Measurements from ENCODE around the gene CHRD. TPM values are rescaled to one million over a fixed set of nuclear protein-coding genes. Genes with fewer than 3 reads are reported as not detected.

The CHRD gene
- total and polyA plus RNA-seq, 4 donors, result 0.38 to 46.5 (median 12.0) TPM

- peak in 1 of 2 donors; percentile 65 for DNase-seq
- H3K27ac ChIP-seq (ENCODE audit: low read depth in 1 of 2, low read length in 2 of 2), result no peak overlapping the region
These were observed 2.6 kb downstream of the CHRD start for GRCh38 chr3:184382326-184383032.

DNA sequence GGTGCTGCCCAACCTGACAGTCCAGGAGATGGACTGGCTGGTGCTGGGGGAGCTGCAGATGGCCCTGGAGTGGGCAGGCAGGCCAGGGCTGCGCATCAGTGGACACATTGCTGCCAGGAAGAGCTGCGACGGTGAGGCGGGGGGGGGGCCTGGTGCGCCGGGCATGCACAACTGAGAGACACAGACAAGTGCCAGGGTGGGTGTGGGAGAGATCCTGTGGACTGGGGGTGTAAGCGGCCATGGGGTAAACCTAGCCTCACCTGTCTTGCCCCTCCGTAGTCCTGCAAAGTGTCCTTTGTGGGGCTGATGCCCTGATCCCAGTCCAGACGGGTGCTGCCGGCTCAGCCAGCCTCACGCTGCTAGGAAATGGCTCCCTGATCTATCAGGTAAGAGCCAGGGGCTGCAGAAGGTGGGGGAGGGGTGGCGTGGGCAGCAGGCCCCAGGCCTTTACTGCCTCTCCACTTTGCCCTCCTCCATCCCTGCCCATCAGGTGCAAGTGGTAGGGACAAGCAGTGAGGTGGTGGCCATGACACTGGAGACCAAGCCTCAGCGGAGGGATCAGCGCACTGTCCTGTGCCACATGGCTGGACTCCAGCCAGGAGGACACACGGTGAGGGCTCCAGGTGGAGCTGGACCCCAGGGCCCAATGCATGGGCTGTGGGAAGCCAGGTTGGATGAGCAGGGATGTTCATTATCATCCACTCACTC lies 3.3 kb downstream of the CHRD start:
- no peaks in the 10 kb centered on the region for H3K4me1 ChIP-seq (ENCODE audit: control insufficient read depth in 1 of 2, insufficient read depth in 2 of 2, low read length in 2 of 2)
- H3K36me3 ChIP-seq (ENCODE audit: control insufficient read depth in 1 of 2, insufficient read depth in 2 of 2, low read length in 1 of 2), result no peaks in the 10 kb centered on the region
- no peak overlapping the region for H3K27ac ChIP-seq (ENCODE audit: low read depth in 1 of 2, low read length in 2 of 2)
- 96 to 97% methylated on average over 15 of the region's 15 CpGs for WGBS, 2 donors
- no peaks in the 10 kb centered on the region for H3K9me3 ChIP-seq (ENCODE audit: control insufficient read depth, low read length)
- H3K27me3 ChIP-seq (ENCODE audit: control insufficient read depth in 1 of 2, insufficient read depth in 2 of 2, low read length in 1 of 2), result no peaks in the 10 kb centered on the region
- intact Hi-C loops (cut with DNase I), result no loop called here
- peak in 1 of 2 donors; percentile 69 for DNase-seq
- no peak for ATAC-seq (ENCODE audit: low FRiP score)
- H3K4me3 ChIP-seq (ENCODE audit: low read length in 2 of 2), result no peak overlapping the region

More at GRCh38 chr3:184382326-184383032, 2.6 kb downstream of the CHRD start:
- WGBS, 2 donors, result 92 to 96% methylated on average over 16 of the region's 16 CpGs
- Histone ChIP-seq H3K4me3 (ENCODE audit: low read length in 2 of 2) (no peak overlapping the region), H3K27me3 (ENCODE audit: control insufficient read depth in 1 of 2, insufficient read depth in 2 of 2, low read length in 1 of 2) (no peaks in the 10 kb centered on the region), H3K9me3 (ENCODE audit: control insufficient read depth, low read length) (no peaks in the 10 kb centered on the region), H3K36me3 (ENCODE audit: control insufficient read depth in 1 of 2, insufficient read depth in 2 of 2, low read length in 1 of 2) (no peaks in the 10 kb centered on the region), H3K4me1 (ENCODE audit: control insufficient read depth in 1 of 2, insufficient read depth in 2 of 2, low read length in 2 of 2) (no peaks in the 10 kb centered on the region)
- intact Hi-C loops (cut with DNase I), result no loop called here
- ATAC-seq (ENCODE audit: low FRiP score), result no peak

- WGBS, 2 donors, result 88% methylated on average over 9 of the region's 9 CpGs
- H3K4me3 ChIP-seq (ENCODE audit: low read length in 2 of 2), result no peak overlapping the region
- H3K27me3 ChIP-seq (ENCODE audit: control insufficient read depth in 1 of 2, insufficient read depth in 2 of 2, low read length in 1 of 2), result no peaks in the 10 kb centered on the region
- H3K36me3 ChIP-seq (ENCODE audit: control insufficient read depth in 1 of 2, insufficient read depth in 2 of 2, low read length in 1 of 2), result no peaks in the 10 kb centered on the region
- H3K4me1 ChIP-seq (ENCODE audit: control insufficient read depth in 1 of 2, insufficient read depth in 2 of 2, low read length in 2 of 2), result no peaks in the 10 kb centered on the region
- intact Hi-C loops (cut with DNase I), result no loop called here
- no peaks in the 10 kb centered on the region for H3K9me3 ChIP-seq (ENCODE audit: control insufficient read depth, low read length)
- no peak overlapping the region for H3K27ac ChIP-seq (ENCODE audit: low read depth in 1 of 2, low read length in 2 of 2)
- DNase-seq (peak in 1 of 2 donors; percentile 56), ATAC-seq (ENCODE audit: low FRiP score) (no peak)
These were observed 4.5 kb downstream of the CHRD start for GRCh38 chr3:184384342-184384741.

- Histone ChIP-seq H3K27me3 (ENCODE audit: control insufficient read depth in 1 of 2, insufficient read depth in 2 of 2, low read length in 1 of 2) (no peaks in the 10 kb centered on the region), H3K36me3 (ENCODE audit: control insufficient read depth in 1 of 2, insufficient read depth in 2 of 2, low read length in 1 of 2) (no peaks in the 10 kb centered on the region), H3K4me1 (ENCODE audit: control insufficient read depth in 1 of 2, insufficient read depth in 2 of 2, low read length in 2 of 2) (no peaks in the 10 kb centered on the region), H3K9me3 (ENCODE audit: control insufficient read depth, low read length) (no peaks in the 10 kb centered on the region), H3K4me3 (ENCODE audit: low read length in 2 of 2) (no peak overlapping the region), H3K27ac (ENCODE audit: low read depth in 1 of 2, low read length in 2 of 2) (no peak overlapping the region)
- no peak for ATAC-seq (ENCODE audit: low FRiP score)
- 94 to 95% methylated on average over 6 to 8 of the region's 8 CpGs for WGBS, 2 donors
- DNase-seq, result peak in 1 of 2 donors; percentile 70
- intact Hi-C loops (cut with DNase I), result no loop called here
These were observed 5.1 kb downstream of the CHRD start for GRCh38 chr3:184384856-184385422.

GRCh38 chr3:184386047-184386806 lies 6.4 kb downstream of the CHRD start:
- DNase-seq, result peak in 1 of 2 donors; percentile 71
- intact Hi-C loops (cut with DNase I), result no loop called here
- H3K4me1 ChIP-seq (ENCODE audit: control insufficient read depth in 1 of 2, insufficient read depth in 2 of 2, low read length in 2 of 2), result no peaks in the 10 kb centered on the region
- no peaks in the 10 kb centered on the region for H3K9me3 ChIP-seq (ENCODE audit: control insufficient read depth, low read length)
- no peaks in the 10 kb centered on the region for H3K27me3 ChIP-seq (ENCODE audit: control insufficient read depth in 1 of 2, insufficient read depth in 2 of 2, low read length in 1 of 2)
- no peaks in the 10 kb centered on the region for H3K36me3 ChIP-seq (ENCODE audit: control insufficient read depth in 1 of 2, insufficient read depth in 2 of 2, low read length in 1 of 2)
- WGBS, 2 donors, result 71 to 79% methylated on average over 37 of the region's 37 CpGs
- no peak overlapping the region for H3K27ac ChIP-seq (ENCODE audit: low read depth in 1 of 2, low read length in 2 of 2)
- H3K4me3 ChIP-seq (ENCODE audit: low read length in 2 of 2), result no peak overlapping the region
- ATAC-seq (ENCODE audit: low FRiP score), result no peak

GRCh38 chr3:184387174-184387714 lies 7.4 kb downstream of the CHRD start:
- no peak for ATAC-seq (ENCODE audit: low FRiP score)
- DNase-seq, result peak in 1 of 2 donors; percentile 51
- H3K27ac ChIP-seq (ENCODE audit: low read depth in 1 of 2, low read length in 2 of 2), result no peak overlapping the region
- intact Hi-C loops (cut with DNase I), result no loop called here
- no peak overlapping the region for H3K4me3 ChIP-seq (ENCODE audit: low read length in 2 of 2)
- WGBS, 2 donors, result 95 to 97% methylated on average over 12 of the region's 12 CpGs
- no peaks in the 10 kb centered on the region for H3K9me3 ChIP-seq (ENCODE audit: control insufficient read depth, low read length)
- no peaks in the 10 kb centered on the region for H3K4me1 ChIP-seq (ENCODE audit: control insufficient read depth in 1 of 2, insufficient read depth in 2 of 2, low read length in 2 of 2)
- H3K36me3 ChIP-seq (ENCODE audit: control insufficient read depth in 1 of 2, insufficient read depth in 2 of 2, low read length in 1 of 2), result no peaks in the 10 kb centered on the region
- no peaks in the 10 kb centered on the region for H3K27me3 ChIP-seq (ENCODE audit: control insufficient read depth in 1 of 2, insufficient read depth in 2 of 2, low read length in 1 of 2)

- H3K4me3 ChIP-seq (ENCODE audit: low read length in 2 of 2), result no peak overlapping the region
- no peak for ATAC-seq (ENCODE audit: low FRiP score)
- intact Hi-C loops (cut with DNase I), result no loop called here
These were observed 8.5 kb downstream of the CHRD start for GRCh38 chr3:184388164-184388935.

DNA sequence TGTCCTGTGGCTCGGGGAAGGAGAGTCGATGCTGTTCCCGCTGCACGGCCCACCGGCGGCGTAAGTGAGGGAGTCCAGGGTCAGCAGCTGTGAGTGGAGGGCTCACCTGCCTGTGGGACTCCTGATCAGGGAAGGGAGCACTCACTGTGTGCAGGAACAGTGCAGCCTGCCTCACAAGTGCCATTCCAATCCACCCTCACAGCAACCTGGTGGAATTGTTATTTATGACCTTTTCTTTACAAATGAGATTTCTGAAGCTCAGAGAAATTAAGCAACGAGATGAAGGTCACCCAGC lies 9.0 kb downstream of the CHRD start:
- ATAC-seq (ENCODE audit: low FRiP score), result no peak
- H3K27ac ChIP-seq (ENCODE audit: low read depth in 1 of 2, low read length in 2 of 2), result no peak overlapping the region
- H3K4me3 ChIP-seq (ENCODE audit: low read length in 2 of 2), result no peak overlapping the region

More at GRCh38 chr3:184388164-184388935, 8.5 kb downstream of the CHRD start:
- no peaks in the 10 kb centered on the region for H3K9me3 ChIP-seq (ENCODE audit: control insufficient read depth, low read length)
- no peaks in the 10 kb centered on the region for H3K4me1 ChIP-seq (ENCODE audit: control insufficient read depth in 1 of 2, insufficient read depth in 2 of 2, low read length in 2 of 2)
- whole genome bisulfite sequencing, 2 donors, result 78 to 82% methylated on average over 8 of the region's 8 CpGs
- H3K36me3 ChIP-seq (ENCODE audit: control insufficient read depth in 1 of 2, insufficient read depth in 2 of 2, low read length in 1 of 2), result no peaks in the 10 kb centered on the region
- peak in 1 of 2 donors; percentile 55 for DNase-seq
- H3K27ac ChIP-seq (ENCODE audit: low read depth in 1 of 2, low read length in 2 of 2), result no peak overlapping the region
- no peaks in the 10 kb centered on the region for H3K27me3 ChIP-seq (ENCODE audit: control insufficient read depth in 1 of 2, insufficient read depth in 2 of 2, low read length in 1 of 2)

More for the DNA sequence above, 9.0 kb downstream of the CHRD start:
- DNase-seq, result no peak
- Histone ChIP-seq H3K36me3 (ENCODE audit: control insufficient read depth in 1 of 2, insufficient read depth in 2 of 2, low read length in 1 of 2) (no peaks in the 10 kb centered on the region), H3K9me3 (ENCODE audit: control insufficient read depth, low read length) (no peaks in the 10 kb centered on the region), H3K27me3 (ENCODE audit: control insufficient read depth in 1 of 2, insufficient read depth in 2 of 2, low read length in 1 of 2) (no peaks in the 10 kb centered on the region), H3K4me1 (ENCODE audit: control insufficient read depth in 1 of 2, insufficient read depth in 2 of 2, low read length in 2 of 2) (no peaks in the 10 kb centered on the region)
- WGBS, 2 donors, result 85 to 86% methylated on average over 8 of the region's 8 CpGs
- intact Hi-C loops (cut with DNase I), result no loop called here

Measured in aorta (tissue), 5 donors.